Activated T-helper 9 cell treated with anti-CD3 and anti-CD28 coated beads, Interleukin-2, amount 50 U/mL, for 16 hours (primary cell): ENCODE measurements around the gene NCAN.
"Not testable (repeated sequence)": the region's sequence is repeated elsewhere in the genome, so short reads cannot be mapped to it uniquely, and the experiment has no call there.

ENCODE experiments used
- DNase-seq: peaks from one replicate; pipeline ENCODE4 v3.0.0-alpha.2; 2020; ENCODE audit warnings: low read depth

Gene NCAN

DNA sequence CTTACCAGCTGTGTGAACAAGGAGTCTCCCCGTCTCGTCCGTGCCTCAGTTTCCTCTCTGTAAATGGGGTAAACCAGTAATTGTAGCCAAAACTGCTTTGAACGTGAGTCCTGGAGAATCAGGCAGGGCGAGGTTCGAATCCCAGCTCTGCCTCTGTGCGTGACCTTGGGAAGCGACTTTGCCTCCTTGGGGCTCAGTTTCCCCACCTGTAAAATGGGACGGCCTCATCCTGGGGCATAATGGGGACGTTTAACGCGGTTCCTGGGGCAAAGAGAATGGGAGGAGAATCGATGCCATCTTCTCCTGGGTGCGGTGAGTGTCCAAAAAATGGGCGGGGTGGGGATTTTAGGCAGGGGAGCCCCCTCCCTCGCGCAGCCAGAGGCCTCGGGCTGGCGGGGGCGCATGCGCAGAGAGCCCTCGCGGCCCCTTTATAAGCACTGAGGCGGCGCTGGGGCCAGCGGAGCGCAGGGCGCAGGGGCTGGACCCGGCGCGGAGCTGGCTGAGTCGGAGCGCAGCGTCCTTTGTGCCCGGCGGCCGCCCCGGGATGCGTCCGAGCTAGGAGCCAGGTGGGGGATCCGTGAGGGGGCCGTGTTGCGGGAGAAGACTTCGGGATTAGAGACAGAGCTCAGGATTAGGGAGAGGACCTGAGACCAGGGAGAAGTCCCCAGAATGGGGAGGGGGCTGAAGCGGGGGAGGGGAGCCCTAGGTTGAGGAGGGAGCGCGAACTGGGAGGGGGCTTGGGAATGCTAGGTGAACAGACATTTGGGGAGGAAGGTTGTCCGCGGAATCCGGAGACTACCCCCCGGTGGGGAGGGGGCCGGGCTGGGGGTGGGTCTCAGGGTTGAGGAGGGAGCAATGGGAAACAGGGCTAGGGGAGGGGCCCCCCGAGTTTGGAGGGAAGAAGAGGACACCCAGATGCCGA lies at the start of gene NCAN:
NCAN (plus strand) TSS at position 460 of the 922 bp plus-strand sequence. CDS start 4,996 bp downstream, outside the sequence.
- no peak for DNase-seq

DNA sequence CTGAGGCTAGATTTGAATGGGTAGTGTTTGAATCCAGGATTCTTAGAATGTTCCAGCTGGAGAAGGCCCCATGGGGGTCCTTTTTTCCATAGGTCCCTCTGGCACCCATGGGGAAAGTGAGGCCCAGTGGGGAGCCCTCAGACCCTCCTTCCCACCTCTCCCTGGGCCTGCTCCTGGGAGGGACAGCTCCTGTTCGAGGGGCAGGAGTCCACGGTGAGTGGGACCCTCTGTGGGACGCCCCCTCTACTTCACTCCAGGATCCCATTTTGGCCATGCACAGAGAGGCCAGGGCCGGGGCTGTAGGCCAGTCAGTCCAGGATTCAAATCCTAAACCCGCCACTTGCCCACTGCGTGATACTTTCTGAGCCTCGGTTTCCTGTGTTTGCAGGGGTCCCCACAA lies 49.3 kb upstream of the NCAN start:
- DNase-seq, result no peak

DNA sequence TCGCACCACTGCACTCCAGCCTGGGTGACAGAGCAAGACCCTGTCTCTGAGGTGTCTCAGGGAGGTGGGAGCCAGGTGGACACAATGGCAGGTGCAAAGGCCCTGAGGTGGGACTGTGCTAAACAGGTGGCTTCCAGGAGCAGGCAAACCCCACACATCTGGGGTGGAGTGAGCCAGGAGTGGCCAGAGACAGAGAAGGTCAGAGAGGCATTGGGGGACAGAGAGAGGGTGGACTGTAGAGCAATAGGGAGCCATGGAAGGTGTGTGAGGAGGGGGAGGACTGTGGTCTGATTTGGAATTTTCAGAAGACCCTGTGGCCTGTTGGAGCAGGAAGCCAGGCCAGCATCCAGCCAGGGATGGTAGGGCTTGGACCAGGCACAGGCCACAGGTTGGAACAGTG lies 46.4 kb upstream of the NCAN start:
- no peak for DNase-seq

DNA sequence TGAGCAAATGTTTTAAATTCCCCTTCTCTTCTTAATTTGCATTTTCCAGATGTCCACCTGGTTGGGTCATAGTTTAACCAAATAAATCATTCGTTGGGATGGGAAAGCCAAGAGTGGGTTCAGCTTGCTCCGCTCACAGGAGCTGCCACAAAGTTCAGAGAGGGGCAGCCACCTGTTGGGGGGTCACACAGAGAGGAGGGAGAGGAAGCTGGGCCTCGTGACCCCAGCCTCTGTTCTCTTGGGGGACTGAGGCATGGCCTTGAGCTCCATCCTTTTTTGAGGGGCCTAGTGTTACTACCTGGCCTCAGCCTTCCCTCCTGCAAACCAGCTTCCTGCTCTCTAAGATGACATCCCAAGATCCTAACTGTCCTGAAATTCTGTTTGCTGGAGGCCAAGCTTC lies 44.1 kb upstream of the NCAN start:
- DNase-seq, result no peak

DNA sequence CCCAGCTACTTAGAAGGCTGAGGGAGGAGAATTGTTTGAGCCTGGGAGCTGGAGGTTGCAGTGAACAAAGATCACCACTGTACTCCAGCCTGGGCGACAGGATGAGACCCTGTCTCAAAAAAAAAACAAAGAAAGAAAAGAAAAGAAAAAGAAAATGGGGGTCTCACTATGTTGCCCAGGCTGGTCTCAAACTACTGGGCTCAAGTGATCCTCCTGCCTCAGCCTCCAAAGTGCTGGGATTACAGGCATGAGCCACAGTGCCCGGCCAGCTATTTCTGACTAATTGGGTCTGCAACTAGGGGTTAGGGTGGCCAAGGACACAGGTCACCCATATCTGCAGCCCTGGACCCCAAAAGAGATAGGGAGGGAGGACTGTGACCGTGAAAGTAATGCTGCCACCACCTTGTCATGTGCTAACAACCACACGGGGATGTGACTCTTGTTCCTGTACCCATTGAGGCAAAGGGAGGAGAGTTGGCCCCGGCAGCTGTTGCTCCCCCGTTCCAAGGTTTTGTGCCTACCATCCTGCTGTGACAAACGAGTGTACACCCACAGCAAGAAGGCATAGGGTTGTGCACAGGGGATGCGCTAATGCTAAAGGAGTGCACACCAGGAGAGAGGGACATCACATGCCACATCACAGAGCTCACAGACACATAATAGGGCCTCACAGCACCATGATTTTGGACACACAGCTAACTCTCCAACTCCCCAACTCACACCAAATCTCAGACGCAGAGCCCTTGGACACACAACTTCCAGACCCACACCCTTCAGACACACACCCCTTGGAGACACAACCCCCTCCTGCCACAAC lies 42.3 kb upstream of the NCAN start:
- no peak for DNase-seq

DNA sequence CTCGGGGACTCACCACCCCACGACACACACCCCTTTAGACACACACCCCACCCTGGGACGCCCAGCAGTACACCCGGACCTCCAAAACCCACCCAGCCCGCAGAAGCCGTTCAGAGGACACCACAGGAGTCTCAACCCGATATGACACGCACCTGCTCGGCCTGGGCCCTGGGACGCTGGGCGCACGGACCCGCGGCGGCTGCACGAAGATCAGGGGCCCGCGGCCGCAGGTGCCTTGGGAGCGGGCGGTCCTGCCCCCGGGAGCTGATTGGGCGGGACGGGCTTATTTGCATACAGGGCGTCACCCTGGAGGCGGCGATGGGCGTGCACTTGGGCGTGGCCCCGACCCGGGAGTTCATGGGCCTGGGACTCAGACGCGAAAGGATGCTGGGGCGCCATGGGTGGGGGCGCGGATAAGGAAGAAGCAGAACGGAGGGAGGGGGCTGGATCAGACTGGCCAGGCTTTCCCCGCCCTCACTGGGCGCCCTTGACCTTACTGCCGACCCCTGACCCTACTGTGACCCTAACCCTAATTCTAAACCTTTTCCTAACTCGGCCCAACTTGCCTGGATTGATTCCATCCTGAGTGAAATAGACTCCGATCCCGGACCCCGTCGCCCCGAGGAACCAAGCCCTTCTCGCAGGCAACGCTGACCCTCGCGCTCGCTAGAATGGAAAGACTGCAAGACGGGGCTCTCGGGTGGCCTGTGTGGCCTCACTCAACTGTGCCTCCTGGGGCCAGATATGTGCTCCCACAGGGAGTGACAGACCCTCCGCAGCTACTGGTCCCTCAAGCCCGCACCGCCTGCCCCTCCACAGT lies 41.5 kb upstream of the NCAN start, which contains the start of gene MEF2B:
MEF2B (minus strand) TSS at position 211 of the 820 bp plus-strand sequence. CDS start 19,528 bp downstream, outside the sequence.
- DNase-seq, result peak; percentile 63

DNA sequence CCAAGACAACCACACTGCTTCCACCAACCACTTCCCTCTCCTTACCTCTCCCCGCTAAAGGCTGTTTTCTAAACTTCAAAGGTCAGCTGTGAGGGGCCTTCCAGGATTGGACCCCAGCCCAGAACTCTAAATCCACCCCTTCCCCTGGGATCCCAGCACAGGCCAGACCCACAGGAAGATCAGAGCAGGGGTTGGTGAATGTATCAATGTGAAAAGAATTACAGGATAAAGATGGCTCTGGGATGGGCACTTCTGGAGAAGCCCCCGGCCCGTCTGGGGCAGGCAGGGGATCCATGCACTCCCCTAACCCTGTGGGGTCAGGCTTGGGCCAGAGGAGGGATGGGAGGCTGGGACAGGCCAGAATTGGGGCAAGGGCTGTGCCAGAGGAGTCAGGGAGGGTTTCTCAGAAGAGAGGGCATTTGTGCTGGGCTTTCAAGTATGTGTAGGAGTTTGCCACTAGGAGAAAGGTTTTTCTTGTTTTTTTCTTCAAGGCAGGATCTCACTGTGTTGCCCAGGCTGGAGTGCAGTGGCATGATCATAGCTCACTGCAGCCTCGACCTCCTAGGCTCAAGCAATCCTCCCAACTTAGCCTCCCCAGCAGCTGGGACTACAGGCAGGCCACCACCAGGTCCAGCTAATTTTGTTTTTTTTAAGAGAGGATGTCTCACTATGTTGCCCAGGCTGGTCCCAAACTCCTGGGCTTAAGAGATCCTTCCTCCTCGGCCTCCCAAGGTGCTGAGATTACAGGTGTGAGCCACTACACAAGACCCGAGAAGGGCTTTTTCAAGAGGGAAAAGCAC lies 40.7 kb upstream of the NCAN start:
- no peak for DNase-seq

DNA sequence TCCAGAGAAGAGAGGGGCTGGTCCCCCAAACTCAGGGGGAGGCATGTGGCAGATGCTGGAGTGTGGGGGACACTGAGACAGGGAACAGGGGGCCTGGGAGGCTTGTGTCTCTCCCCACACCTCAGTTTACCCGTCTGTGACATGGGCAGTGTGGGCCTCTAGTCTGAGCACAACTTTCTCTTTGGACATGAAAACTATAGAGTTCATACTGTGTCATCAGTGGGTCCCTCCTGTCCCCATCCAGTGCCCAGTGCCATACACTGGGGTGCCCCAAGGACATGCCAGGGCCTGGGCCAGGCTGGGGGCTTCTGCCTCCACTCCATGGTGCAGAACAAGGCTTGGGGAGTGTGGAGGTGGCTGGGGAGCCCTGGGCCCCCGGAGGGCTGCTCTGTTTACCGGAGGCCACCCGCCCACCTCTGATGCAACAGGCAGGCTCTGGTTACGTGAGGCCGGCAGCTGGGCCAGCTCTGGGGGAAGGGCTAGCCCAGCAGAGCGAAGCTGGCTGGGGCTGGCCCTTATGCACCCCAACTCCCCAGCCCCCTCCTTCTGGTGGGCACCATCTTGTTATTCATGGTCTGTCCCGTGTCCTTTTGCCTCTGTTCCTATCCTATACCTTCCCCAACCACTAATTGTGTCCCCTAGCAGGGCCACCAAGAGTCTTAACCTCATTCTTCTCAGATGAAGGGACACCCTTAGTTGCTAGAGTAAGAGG lies 39.8 kb upstream of the NCAN start:
- DNase-seq, result no peak

DNA sequence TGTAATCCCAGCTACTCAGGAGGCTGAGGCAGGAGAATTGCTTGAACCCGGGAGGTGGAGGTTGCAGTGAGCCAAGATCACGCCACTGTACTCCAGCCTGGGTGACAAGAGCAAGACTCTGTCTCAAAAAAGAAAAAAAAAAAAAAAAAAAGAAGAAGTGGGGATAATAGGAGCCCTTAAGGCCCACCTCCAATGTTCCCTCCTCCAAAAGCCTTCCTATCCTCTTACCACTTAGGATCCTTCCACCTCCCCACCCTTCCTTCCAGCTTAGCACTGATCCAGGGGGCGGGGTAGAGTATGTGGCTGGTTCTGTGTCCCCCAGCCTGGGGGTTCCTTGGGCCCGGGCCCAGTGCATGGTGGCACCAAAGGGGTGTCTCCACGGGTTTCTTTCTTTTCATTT lies 38.5 kb upstream of the NCAN start:
- DNase-seq, result not testable (repeated sequence)

DNA sequence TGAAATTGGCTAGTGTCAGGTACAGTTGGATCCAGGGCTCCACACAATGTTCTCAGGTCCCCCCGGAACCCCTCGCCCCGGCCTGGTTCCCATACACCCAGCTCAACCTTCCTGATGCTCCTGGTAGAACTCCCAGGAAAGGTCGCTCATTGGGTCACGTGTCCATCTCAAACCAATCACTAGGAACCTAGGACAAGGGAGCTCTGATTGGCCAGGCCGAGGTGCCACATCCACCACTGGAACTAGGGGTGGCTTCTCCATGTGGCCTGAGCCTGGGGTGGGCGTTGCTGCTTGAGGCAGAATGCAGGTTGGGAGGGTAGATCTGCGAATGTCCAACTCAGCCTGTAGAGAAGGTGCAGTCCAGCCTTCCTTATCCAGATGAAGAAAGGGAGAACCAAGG lies 34.8 kb upstream of the NCAN start:
- no peak for DNase-seq

DNA sequence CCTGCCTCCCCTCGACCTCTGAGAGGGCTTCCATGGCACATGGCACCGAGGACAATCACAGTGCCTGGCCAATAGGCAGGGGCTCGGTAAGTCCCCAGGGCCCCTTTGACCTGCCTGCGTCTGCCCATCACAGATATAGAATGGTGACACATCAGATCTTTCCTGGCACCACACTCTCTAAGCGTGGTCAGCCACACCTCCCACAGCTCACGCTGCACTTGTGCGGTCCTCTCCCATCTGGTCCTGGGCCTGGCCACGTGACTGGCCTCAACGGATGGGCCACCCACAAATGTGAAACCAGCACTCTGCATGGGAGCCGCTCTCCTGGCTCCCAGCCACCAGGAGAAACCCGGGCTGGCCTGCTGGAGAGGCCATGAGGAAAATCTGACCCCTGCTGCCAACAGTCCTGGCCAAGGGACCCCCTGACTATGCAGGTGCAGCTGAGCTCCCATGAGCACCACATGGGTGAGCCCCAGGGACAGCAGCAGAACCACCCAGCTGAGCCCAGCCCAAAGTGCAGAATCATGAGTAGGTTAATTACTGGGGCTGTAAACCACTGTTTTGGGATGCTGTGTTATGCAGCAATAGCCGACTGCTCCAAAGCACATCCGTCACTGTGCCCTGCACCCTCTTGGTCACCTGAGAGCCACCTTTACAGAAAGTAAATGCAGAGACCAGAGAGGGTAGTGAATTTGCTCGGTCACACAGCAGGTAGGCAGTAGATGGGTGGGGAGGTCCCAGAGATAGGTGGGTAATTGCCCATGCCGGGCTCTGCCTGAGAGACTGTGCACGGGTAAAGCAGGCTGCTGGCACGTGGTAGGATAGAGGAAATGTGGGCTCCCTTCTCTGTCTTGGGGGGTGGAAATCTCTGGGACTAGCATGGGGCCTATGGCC lies 32.0 kb upstream of the NCAN start:
- no peak for DNase-seq

DNA sequence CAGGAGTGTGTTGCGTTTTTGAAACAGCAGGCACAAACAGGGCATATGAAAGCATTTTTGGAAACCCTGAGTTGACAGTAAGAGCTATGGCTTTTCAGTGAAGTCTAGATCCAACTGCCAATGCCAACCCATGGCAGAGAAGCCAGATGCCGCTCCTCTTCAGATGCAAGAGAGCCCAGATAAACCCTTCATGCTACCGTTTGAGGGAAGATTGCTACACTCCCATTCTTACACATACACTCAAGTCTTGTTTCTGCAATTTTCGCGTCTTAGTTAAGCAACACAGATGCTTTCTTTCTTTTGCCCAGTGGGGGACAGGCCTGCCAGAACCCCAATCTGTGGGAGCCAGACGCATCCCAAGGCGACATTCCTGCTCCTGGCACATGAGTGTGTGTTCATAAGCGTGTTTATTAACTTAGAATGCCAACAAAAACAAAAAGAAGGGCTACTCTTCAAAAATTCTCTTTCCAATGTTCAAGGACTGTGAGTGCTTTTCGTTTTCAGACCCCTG lies 30.2 kb upstream of the NCAN start:
- no peak for DNase-seq

DNA sequence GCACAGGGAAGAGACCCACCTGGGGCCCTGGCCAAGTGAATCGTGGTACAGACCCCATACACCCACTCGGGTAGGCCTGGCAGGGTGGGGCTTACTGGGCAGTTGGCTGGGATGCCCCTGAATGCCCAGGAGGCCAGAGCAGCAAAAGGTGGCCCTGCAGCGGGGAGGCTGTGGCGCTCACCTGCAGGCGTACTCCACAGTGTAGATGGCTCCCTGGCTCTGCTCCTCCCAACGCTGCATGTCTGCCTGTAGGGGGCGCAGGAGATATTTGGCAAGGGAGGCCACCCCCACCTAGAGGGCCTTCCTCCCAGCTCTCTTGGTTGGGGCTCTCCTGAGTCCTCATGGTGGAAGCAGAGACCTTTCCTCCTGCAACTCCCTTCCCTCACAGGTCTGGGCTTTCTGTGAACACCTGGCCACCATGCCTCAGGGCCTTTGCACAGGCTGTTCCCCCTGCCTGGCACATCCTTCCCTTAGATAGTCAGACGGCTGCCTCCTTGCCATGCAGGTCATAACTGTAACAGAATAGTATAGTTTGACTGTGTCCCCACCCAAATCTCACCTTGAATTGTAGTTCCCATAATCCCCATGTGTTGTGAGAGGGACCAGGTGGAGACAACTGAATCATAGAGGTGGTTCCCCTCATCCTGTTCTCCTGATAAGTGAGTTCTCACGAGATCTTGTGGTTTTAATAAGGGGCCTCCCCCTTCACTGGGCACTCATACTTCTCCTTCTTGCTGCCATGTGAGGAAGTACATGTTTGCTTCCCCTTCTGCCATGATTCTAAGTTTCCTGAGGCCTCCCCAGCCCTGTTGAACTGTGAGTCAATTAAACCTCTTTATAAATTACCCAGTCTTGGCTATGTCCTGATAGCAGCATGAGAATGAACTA lies 25.7 kb upstream of the NCAN start:
- DNase-seq, result peak; percentile 54

DNA sequence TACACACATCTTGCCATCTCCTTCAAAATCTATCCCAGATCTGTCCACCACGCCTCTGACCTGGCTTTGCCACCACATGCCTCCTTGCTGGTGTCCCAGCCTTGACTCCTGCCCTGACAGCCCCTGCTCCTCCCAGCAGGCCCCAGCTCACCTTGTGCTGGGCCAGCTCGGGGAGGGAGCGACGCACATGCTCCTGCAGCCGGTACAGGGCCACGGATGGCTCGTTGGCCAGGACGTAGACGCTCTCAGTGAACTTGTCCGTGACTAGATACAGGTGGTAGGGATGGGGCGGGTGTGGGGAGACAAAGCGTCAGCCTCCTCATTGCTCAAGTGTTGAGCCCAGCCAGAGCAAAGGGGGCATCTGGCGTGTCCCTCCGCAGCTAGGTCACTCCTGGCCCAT lies 25.0 kb upstream of the NCAN start:
- DNase-seq, result no peak

DNA sequence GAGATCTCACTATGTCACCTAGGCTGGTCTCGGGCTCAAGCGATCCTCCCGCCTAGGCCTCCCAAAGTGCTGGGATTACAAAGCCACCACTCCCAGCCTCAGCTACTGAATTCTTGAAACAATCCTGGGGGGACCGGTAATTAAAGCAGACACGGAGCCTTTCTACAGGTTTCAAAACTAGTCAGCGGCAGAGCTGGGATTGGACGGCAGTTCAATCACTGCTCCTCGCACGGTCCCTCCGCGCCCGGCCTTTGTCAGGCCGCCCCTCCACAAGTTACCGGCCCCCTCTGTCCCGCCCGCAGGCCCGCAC lies 20.0 kb upstream of the NCAN start:
- no peak for DNase-seq

DNA sequence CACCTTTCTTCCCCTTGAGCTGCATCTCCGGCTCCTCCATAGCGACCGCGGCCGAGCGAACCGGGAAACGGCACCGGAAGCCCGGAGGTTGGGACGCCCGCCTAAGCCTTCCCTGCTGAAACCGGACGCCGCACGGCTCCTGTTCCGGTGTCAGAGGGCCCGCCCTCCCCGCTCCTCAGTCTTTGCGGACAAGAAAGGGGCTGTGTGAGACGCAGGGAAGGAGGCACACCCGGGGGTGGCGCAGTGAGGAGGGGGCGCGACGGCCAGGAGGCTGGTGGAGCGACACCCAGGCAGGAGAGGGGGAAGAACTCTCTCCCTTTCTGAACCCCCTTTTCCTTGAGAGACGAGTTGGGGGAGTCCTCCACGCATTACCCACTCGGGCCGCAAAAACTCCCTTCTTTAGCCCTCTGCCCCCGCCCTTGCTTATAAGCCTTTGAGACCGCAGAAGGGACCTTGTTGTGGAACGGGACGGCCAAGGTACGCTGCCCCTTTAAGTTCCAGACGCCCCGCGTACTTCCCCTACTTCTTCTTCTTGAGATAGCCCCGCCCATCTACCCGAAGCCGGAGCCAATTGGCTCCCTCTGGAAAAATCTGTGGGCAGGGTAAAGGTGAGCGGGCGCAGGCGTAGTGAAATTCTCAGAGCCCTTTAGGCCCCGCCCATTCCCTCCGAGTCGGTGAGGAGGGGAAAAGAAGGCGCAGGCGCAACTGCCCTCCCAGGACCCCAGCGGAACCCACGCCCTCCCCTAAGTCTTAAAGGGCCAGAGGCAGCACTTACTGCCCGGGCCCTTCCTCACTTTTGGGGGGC lies 19.5 kb upstream of the NCAN start, which contains the start of the genes BORCS8 and RFXANK:
BORCS8 (minus strand) TSS at position 75 of the 805 bp plus-strand sequence; CDS start at position 40, 35 bp downstream.
RFXANK (plus strand) TSS at position 181 of the 805 bp plus-strand sequence. CDS start 1,689 bp downstream, outside the sequence.
- peak; percentile 96 for DNase-seq

DNA sequence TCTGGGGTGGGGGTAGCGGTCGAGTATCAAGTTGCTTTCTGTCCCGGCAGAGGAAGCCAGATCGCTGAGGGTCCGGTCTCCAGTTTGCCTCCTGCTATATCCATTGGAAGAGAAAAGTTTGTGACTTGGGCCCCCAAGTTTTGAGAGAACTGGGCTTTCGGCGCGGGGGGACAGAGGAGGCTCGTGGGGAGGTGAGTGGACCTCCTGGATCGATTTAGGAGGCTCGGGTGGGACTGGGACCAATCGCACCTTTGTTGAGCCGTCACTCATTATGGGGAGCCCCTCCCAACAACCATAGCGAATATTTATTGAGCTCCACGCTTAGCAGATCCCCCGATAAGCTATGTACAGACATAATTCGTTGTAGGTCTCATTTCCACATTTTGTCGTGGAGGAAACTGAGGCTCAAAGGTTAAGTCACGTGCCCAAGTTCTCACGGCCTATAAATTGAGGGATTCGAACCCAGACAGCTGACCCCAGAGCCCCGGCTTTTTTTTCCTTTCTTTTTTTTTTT lies 18.8 kb upstream of the NCAN start:
- DNase-seq, result no peak
